Thoracic aorta (tissue), 2 donors: ENCODE results near the gene THRB. TPM values are rescaled to one million over a fixed set of nuclear protein-coding genes. Genes with fewer than 3 reads are reported as not detected.
"Not testable (repeated sequence)": the region's sequence is repeated elsewhere in the genome, so short reads cannot be mapped to it uniquely, and the experiment has no call there.

ENCODE experiments used
- ATAC-seq: fragments of 150-250 bp; one replicate; pipeline ENCODE4 v1.8.0; 2017; ENCODE audit warnings: low read depth; ENCODE audit not compliant: insufficient number of reproducible peaks, low FRiP score
- DNase-seq: peaks from one replicate; pipeline ENCODE4 v3.0.0-alpha.2; 2020; ENCODE audit warnings: low spot score
- H3K27ac ChIP-seq, 2 donors: fragments of 200-600 bp; sonication (generic); 1 replicate in 1 of 2; 2 replicates in 1 of 2; pipeline ENCODE4 v1.5.1; 2016; ENCODE audit warnings: mild to moderate bottlenecking in 2 of 2, moderate library complexity in 2 of 2
- H3K27me3 ChIP-seq: fragments of 200-600 bp; sonication (generic); replicated peaks from 2 replicates; pipeline ENCODE4 v1.6.0; 2016; ENCODE audit warnings: mild to moderate bottlenecking; ENCODE audit not compliant: insufficient read depth
- H3K36me3 ChIP-seq: fragments of 200-600 bp; sonication (generic); one replicate; pipeline ENCODE4 v1.5.1; 2016
- H3K4me1 ChIP-seq, 2 donors: fragments of 200-600 bp; sonication (generic); 1 replicate in 1 of 2; 2 replicates in 1 of 2; pipeline versions ENCODE4 v1.5.1 to v1.6.0; 2016; ENCODE audit warnings: low read depth in 2 of 2, mild to moderate bottlenecking in 1 of 2; ENCODE audit not compliant: control insufficient read depth in 1 of 2
- H3K4me3 ChIP-seq: fragments of 200-600 bp; sonication (generic); 2 replicates; pipeline ENCODE4 v1.5.1; 2016; ENCODE audit warnings: mild to moderate bottlenecking
- H3K9me3 ChIP-seq: fragments of 200-600 bp; sonication (generic); 2 replicates; pipeline ENCODE4 v1.5.1; 2016
- total RNA-seq, 2 donors: library from RNA; depleted of rRNA; stranded (reverse); fragments of >200 nt; gene quantifications; one replicate each; pipeline versions ENCODE4 v1.1.0 to v1.2.3, GENCODE V29; 2016
- TF ChIP-seq, protein P1 (sequence below): fragments of 200-600 bp; sonication (generic); IDR thresholded peaks from one replicate; pipeline ENCODE4 v1.5.1; 2019; ENCODE audit warnings: antibody characterized with exemption

The THRB gene
- total RNA-seq, 2 donors from 2014 or later = 40.3 to 65.6 TPM

DNA sequence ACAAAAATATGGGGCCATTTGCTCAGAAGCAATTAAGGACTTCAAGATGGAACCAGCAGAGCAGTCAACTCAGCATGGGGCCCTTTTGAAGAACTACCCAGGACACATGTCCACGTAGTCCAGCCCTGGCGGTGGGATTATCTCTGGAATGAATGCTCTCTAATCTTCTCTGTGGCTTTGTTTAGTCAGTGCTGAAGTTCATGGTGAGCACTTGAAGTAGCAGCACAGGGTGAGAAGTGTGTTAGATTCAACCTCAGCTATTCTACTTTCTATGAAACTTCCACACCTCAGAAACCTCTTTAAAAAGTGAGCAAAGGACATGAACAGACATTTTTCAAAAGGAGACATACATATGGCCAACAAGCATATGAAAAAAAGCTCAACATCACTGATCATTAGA lies 74.4 kb downstream of the THRB start:
- TF ChIP-seq, protein P1, sequence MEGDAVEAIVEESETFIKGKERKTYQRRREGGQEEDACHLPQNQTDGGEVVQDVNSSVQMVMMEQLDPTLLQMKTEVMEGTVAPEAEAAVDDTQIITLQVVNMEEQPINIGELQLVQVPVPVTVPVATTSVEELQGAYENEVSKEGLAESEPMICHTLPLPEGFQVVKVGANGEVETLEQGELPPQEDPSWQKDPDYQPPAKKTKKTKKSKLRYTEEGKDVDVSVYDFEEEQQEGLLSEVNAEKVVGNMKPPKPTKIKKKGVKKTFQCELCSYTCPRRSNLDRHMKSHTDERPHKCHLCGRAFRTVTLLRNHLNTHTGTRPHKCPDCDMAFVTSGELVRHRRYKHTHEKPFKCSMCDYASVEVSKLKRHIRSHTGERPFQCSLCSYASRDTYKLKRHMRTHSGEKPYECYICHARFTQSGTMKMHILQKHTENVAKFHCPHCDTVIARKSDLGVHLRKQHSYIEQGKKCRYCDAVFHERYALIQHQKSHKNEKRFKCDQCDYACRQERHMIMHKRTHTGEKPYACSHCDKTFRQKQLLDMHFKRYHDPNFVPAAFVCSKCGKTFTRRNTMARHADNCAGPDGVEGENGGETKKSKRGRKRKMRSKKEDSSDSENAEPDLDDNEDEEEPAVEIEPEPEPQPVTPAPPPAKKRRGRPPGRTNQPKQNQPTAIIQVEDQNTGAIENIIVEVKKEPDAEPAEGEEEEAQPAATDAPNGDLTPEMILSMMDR = no peak
- Histone ChIP-seq H3K27me3 (no peaks in the 10 kb centered on the region), H3K4me3 (no peak overlapping the region), H3K4me1 (peaks cover 9 to 56% of the 10 kb centered on the region in 2 donors), H3K27ac (no peak overlapping the region), H3K36me3 (no peaks in the 10 kb centered on the region), H3K9me3 (no peaks in the 10 kb centered on the region)
- ATAC-seq (no peak), DNase-seq (no peak)

DNA sequence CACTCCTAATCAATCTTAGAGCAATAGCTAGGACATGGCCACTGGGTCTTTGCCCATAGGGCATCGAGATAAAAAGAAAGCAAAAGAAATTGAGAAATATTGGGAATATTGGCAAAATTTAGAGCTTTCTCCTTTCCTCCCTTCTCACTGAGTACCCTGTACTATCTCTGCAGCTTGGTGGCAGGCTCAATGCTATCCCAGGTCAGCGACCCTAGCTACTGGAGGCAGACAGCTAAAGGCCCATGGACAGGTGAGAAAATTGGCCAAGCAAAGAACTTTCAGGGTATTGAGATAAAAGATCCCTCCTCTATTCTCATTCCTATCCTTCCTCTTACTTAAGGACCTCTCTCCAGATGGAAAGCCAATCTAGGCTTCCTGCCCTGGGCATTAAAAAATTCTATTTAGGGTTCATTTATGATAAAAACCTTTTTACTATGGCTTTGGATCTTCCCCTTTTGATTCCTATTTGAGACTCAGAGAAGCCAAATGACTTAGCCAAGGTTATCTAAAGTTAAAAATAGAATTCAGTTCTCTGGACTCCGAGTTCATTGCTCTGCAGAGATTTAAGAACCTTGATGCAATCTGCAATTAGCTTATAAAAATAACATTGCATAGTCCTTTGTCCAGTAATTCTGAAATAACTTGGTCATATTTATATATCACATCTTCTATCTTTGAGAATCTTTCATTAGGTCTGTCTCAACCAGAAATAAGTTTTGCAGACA lies 75.4 kb downstream of the THRB start:
- H3K4me3 ChIP-seq = no peak overlapping the region
- no peaks in the 10 kb centered on the region for H3K9me3 ChIP-seq
- no peaks in the 10 kb centered on the region for H3K27me3 ChIP-seq
- ATAC-seq (no peak), DNase-seq (no peak)
- TF ChIP-seq, protein P1 = no peak
- no peak overlapping the region for H3K27ac ChIP-seq
- no peaks in the 10 kb centered on the region for H3K36me3 ChIP-seq
- H3K4me1 ChIP-seq = peaks cover 15 to 66% of the 10 kb centered on the region in 2 donors

DNA sequence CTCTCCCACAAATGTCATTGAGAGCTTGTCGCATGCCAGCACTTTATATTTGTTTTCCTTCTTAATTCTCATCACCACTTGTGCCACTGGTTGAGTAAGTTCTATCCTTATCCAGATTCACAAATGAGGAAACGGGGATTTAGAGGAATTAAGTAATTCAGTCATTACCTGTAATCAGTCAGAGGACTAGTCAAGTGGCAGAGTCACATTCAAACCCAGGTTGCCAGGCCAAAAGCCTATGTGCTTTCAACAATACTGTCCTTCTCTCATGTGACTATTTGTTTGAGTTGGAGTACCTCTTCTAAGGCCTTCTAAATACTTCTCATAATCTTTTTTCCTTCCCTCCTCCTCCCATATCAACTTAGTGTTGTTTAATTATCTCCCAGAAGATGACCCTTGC lies 76.9 kb downstream of the THRB start:
- H3K9me3 ChIP-seq = no peaks in the 10 kb centered on the region
- DNase-seq (no peak), ATAC-seq (no peak)
- TF ChIP-seq, protein P1 = no peak
- H3K4me1 ChIP-seq = peaks cover 15 to 60% of the 10 kb centered on the region in 2 donors
- no peak overlapping the region for H3K4me3 ChIP-seq
- no peak overlapping the region for H3K27ac ChIP-seq
- no peaks in the 10 kb centered on the region for H3K36me3 ChIP-seq
- H3K27me3 ChIP-seq = no peaks in the 10 kb centered on the region

DNA sequence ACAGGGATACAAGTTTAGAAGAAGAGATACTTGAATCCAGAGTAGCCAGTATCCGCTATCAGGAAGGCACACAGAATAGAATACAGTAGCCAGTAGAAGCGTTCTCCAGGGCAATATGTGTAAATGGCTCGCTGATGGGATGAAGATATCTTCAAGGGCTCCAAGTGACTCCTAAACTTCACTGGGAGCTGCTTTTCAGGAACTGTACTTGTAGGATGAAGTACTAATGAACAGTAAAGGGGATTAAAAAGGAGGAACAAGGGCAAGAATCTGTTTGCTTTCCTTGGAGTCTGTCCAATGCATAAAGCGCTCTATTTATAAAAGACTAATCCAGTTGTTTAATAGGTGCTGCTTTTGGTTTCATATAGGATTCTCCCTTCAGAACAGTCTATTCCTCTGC lies 78.4 kb downstream of the THRB start:
- ATAC-seq (no peak), DNase-seq (no peak)
- Histone ChIP-seq H3K36me3 (no peaks in the 10 kb centered on the region), H3K4me3 (no peak overlapping the region), H3K9me3 (no peaks in the 10 kb centered on the region), H3K4me1 (peaks cover 22 to 64% of the 10 kb centered on the region in 2 donors), H3K27ac (no peak overlapping the region), H3K27me3 (no peaks in the 10 kb centered on the region)
- TF ChIP-seq, protein P1 = no peak

DNA sequence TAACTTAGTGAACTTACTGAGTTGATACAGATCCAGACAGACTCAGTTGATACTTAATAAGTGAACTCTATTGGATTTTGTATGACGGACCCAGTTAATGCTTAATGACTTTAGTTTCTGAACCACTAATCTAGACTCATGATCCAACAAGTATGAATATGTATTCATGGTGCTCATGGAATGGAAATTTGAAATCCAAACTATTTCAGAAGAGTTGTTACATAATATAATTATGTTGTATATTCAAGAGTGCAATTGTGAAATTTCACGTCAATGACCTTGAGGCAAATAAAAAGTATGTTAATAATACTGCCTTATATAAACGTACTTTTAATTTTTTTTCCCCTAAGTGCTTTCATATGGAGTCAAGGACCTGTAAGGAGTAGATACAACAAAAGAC lies 78.8 kb downstream of the THRB start:
- DNase-seq = no peak
- H3K27ac ChIP-seq = no peak overlapping the region
- ATAC-seq = no peak
- H3K4me1 ChIP-seq = peaks cover 22 to 66% of the 10 kb centered on the region in 2 donors
- no peaks in the 10 kb centered on the region for H3K9me3 ChIP-seq
- H3K27me3 ChIP-seq = no peaks in the 10 kb centered on the region
- no peak overlapping the region for H3K4me3 ChIP-seq
- TF ChIP-seq, protein P1 = no peak
- H3K36me3 ChIP-seq = no peaks in the 10 kb centered on the region

DNA sequence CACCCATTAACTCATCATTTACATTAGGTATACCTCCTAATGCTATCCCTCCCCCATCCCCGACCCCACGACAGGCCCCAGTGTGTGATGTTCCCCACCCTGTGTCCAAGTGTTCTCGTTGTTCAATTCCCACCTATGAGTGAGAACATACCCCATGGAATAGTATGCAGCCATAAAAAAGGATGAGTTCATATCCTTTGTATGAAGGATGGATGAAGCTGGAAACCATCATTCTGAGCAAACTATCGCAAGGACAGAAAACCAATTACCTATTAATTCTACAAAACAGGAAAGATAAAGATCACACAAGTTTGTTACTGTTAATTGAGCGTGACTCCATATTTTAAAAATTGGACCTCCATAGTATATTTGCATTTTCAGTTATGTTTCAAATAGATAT lies 81.0 kb downstream of the THRB start:
- H3K4me1 ChIP-seq = peaks cover 24 to 60% of the 10 kb centered on the region in 2 donors
- not testable (repeated sequence) for H3K27ac ChIP-seq, H3K4me3 ChIP-seq, H3K27me3 ChIP-seq, H3K36me3 ChIP-seq, H3K9me3 ChIP-seq, DNase-seq, ATAC-seq
